ENCODE results near the gene WDR26. TPM values are rescaled to one million over a fixed set of nuclear protein-coding genes. Genes with fewer than 3 reads are reported as not detected.
A peak's percentile ranks its signal among the peaks of the same experiment; 100 is the strongest.

WDR26 gene
- total and polyA plus RNA-seq, 11 donors: 20.2 to 83.8 (median 60.1) TPM

- ATAC-seq: no peak
- WGBS, 4 donors: 67 to 84% (median 74%) methylated on average over 1 of the region's 1 CpG
- Histone ChIP-seq H3K27me3 (no peaks in the 10 kb centered on the region), H3K4me3 (no peak overlapping the region), H3K27ac (no peak overlapping the region), H3K9me3 (peaks cover 0 to 17% (median 0%) of the 10 kb centered on the region in 12 donors), H3K36me3 (no peaks in the 10 kb centered on the region), H3K4me1 (no peaks in the 10 kb centered on the region)
- no peak for DNase-seq
- TF ChIP-seq CTCF (IDR thresholded peaks at IDR 0.05): no peak
- TF ChIP-seq POLR2A (IDR thresholded peaks at IDR 0.05): no peak
- intact Hi-C loops (cut with DNase I): no loop called here
These were observed 38.2 kb upstream of the WDR26 start for GRCh38 chr1:224472806-224473205.

GRCh38 chr1:224466154-224466553 is 31.6 kb upstream of the WDR26 start:
- H3K4me1 ChIP-seq: no peaks in the 10 kb centered on the region
- no peak overlapping the region for H3K4me3 ChIP-seq
- intact Hi-C loops (cut with DNase I): no loop called here
- H3K27me3 ChIP-seq: no peaks in the 10 kb centered on the region
- TF ChIP-seq CTCF (IDR thresholded peaks at IDR 0.05): no peak
- TF ChIP-seq POLR2A (IDR thresholded peaks at IDR 0.05): no peak
- H3K9me3 ChIP-seq: no peaks in the 10 kb centered on the region
- H3K27ac ChIP-seq: no peak overlapping the region
- H3K36me3 ChIP-seq: no peaks in the 10 kb centered on the region
- DNase-seq (no peak), ATAC-seq (no peak)
- 80 to 89% (median 81%) methylated on average over 2 of the region's 2 CpGs for whole genome bisulfite sequencing, 4 donors

GRCh38 chr1:224459966-224460365 is 25.4 kb upstream of the WDR26 start:
- Histone ChIP-seq H3K36me3 (no peaks in the 10 kb centered on the region), H3K27me3 (no peaks in the 10 kb centered on the region), H3K27ac (peak overlapping the region in 2 of 12 donors; percentile 17 to 51), H3K4me3 (no peak overlapping the region), H3K4me1 (peaks cover 0 to 30% (median 21%) of the 10 kb centered on the region in 12 donors), H3K9me3 (no peaks in the 10 kb centered on the region)
- DNase-seq: no peak
- intact Hi-C loops (cut with DNase I): loop anchor here in 7 of 10 donors (5.0 kb wide), 2 partner anchors 343 to 348 kb away; partner anchors contain the start of gene FBXO28 (in 1 of the 7)
- WGBS, 4 donors: 90 to 94% (median 94%) methylated on average over 5 of the region's 5 CpGs
- TF ChIP-seq POLR2A (IDR thresholded peaks at IDR 0.05): no peak
- no peak for TF ChIP-seq CTCF (IDR thresholded peaks at IDR 0.05)
- no peak for ATAC-seq

GRCh38 chr1:224458996-224459395 is 24.4 kb upstream of the WDR26 start:
- ATAC-seq (peak in 3 of 4 donors; percentile 22 to 41 (median 27)), DNase-seq (no peak)
- Histone ChIP-seq H3K4me1 (peaks cover 0 to 30% (median 21%) of the 10 kb centered on the region in 12 donors), H3K4me3 (no peak overlapping the region), H3K36me3 (peaks cover 0 to 7% (median 0%) of the 10 kb centered on the region in 9 donors), H3K27me3 (no peaks in the 10 kb centered on the region), H3K27ac (peak overlapping the region in 7 of 12 donors; percentile 26 to 60 (median 51)), H3K9me3 (no peaks in the 10 kb centered on the region)
- TF ChIP-seq CTCF (IDR thresholded peaks at IDR 0.05) (no peak), POLR2A (IDR thresholded peaks at IDR 0.05) (no peak)
- intact Hi-C loops (cut with DNase I): loop anchor here in 7 of 10 donors (5.0 kb wide), 2 partner anchors 342 to 347 kb away; partner anchors contain the start of gene FBXO28 (in 1 of the 7)
- WGBS, 4 donors: 4 to 16% (median 7%) methylated on average over 2 of the region's 2 CpGs
